SH-SY5Y (cell line): ENCODE results near the gene GSG1.

Experiments
- GATA2 ChIP-seq: IDR thresholded peaks from 2 replicates; pipeline ENCODE4 v1.6.1; 2011; ENCODE audit warnings: mild to moderate bottlenecking, low read depth, low read length
- GATA3 ChIP-seq: IDR thresholded peaks from 2 replicates; pipeline ENCODE4 v1.6.1; 2011; ENCODE audit warnings: low read depth, mild to moderate bottlenecking, low read length, moderate library complexity

GSG1 gene

GRCh38 chr12:13103391-13104033, at the start of gene GSG1:
GSG1 (minus strand) TSS chr12:13103667; CDS start chr12:13103512, 155 bp downstream.
- no peak for TF ChIP-seq GATA3
- TF ChIP-seq GATA2 = no peak

- no peak for TF ChIP-seq GATA2
- no peak for TF ChIP-seq GATA3
Measured at GRCh38 chr12:13153180-13153579, 49.7 kb upstream of the GSG1 start.

DNA sequence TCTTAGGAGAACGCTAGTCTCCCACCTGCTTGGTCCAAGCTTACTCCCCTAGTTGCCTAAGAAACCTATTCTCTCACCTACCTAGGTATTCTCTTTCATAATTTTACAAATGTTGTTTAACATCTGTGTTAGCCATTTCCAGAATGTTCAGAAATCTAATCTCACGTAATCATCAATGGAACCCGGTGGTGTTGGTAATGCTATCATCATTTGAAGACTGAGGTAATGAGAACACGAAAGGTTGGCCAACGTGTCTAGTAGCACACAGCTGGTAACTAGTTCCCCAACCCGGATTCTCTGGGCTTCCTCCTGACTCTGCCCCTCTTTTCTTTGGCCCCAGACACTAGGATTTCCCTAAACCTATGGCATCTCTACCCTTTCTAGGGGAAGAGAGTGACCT, 49.3 kb upstream of the GSG1 start:
- TF ChIP-seq GATA2 = no peak
- no peak for TF ChIP-seq GATA3

DNA sequence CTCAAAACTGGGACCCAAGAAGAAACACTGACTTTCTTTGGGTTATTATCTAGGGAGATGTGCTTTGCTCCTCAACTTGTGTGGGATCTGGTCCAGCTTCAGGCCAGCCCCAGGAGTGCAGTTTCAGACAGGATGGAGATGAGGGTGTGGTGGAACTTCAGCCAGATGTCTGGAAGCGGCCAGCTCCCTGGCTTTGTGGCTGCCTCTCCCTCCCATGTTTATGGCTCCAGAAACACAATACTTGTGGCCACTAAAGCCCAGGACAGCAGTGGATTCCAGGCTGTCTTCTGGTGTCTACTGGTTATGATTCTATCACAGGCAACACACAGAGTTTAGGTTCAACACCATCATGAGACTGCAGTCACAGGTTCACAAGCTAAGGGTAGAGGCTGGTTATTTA, 48.8 kb upstream of the GSG1 start:
- TF ChIP-seq GATA3 (no peak), GATA2 (no peak)

DNA sequence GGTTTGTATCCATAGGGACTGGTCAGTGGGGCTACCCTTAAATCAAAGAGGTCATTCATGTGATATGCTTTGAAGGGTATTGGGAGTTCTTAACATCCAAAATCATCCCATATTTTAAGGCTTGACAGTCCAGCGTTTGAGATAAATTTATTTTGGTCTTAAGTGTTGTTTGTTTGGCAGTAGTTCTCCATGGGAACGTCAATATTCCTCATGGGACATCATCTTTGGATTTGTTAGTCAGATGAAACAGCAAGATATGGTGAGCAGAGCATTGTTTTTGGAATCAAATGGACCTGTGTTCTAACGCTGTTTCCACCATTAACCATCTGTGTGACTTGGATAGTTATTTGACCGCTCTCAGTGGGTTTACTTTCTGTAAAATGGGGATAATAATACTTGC, 45.9 kb upstream of the GSG1 start:
- TF ChIP-seq GATA2 (no peak), GATA3 (no peak)

- TF ChIP-seq GATA2 (no peak), GATA3 (no peak)
Measured at GRCh38 chr12:13148485-13148847, 45.0 kb upstream of the GSG1 start.

DNA sequence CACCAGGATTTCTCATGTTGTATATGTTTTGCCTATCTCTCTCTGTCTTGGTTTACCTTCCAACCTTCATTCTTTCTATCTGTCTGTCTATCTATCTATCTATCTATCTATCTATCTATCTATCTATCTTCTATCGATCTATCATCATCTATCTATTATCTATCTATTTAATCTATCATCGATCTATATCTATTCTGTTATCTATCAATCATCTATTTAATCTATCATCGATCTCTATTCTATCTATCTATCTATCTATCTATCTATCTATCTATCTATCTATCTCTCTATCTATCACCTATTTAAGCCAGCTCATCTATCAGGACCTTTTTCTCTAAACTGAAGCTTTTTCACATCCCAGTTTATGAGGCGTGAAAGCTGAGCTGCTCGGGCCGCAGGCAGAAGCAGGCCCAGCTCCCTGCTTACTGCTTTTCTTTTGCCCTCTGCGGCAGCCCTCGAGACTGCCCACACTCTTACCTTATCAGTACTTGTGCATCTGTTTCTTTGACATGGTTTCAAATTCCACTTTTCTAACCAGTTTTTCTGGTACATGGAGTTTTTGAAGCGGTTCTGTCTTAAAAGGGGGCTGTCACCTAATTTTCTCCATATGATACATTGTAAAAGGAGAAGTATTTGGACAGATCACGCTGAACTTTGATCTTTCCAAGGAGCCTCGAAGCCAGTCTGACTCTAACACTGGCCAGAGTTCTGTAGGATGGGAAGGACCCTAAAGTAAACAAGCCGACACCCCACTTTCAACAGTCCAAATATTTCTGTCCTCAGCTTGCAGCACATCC, 44.4 kb upstream of the GSG1 start:
- TF ChIP-seq GATA3 (no peak), GATA2 (no peak)

DNA sequence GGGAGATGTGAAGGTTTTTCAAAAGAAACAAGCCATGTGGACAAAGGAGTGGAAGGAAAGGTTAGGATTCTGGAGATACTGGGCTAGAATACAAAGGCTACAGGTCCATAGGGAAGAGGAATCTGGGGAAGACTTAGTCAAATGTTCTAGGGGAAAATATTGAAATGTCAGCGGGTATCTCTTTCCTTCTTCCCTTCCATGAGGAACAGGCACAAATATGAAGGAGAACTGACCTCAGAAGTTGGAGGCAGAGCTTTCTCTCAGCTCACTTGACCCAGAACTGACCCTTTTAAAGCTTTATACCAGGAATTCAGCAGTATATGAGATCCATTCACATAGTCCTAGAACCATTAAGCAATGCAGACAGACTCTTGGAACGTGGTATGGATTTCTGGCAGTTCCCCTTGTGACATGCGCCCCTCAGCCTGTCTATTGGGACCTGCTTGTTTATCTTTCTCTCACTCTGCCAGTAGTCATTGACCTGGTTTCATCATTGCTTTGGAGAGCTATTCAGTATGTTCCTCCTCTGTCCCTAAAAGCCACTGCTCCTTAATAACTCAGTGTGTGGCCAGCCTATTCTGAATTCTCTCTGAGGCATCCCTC, 43.0 kb upstream of the GSG1 start:
- no peak for TF ChIP-seq GATA2
- TF ChIP-seq GATA3 = no peak

- no peak for TF ChIP-seq GATA2
- no peak for TF ChIP-seq GATA3
Measured at GRCh38 chr12:13144266-13144828, 40.9 kb upstream of the GSG1 start.

DNA sequence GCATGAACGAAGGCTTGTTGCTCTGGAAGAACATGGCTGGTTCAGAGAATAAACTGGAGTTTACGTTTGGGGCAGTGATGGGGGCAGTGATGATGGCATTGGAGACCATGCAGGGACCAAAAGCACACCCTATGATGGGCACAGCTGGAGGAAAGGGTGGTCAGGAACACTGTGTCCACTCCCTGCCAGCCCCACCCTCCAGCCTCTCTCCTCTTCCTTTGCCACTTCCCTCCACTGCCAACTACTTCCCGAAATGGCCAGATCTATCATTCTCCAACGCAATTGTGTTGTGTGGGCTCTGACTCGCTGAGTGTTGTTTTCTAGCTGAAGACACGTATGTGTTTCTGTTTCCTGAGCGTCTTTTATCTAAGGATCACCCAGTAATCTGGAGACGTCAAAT, 39.3 kb upstream of the GSG1 start:
- TF ChIP-seq GATA2 = no peak
- TF ChIP-seq GATA3 = no peak

DNA sequence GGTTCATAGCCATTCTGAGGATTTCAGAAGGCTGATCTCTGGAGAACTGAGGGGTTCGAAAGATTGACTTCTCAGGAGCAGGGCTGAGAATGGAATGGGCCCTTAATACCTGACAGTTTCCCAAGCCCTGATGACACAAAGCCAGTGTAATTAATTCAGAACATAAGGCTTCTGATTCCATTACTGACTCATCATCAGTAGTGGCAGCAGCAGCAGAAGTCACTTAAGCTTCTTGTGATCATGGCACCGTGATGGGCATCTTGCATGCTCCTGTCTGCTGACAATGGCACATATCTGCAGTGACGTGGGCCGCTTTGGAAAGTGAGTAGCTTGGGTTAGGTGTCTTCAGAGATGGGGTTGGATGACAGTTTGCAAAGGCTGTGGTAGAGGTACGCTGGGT, 38.2 kb upstream of the GSG1 start:
- TF ChIP-seq GATA3 (no peak), GATA2 (no peak)

DNA sequence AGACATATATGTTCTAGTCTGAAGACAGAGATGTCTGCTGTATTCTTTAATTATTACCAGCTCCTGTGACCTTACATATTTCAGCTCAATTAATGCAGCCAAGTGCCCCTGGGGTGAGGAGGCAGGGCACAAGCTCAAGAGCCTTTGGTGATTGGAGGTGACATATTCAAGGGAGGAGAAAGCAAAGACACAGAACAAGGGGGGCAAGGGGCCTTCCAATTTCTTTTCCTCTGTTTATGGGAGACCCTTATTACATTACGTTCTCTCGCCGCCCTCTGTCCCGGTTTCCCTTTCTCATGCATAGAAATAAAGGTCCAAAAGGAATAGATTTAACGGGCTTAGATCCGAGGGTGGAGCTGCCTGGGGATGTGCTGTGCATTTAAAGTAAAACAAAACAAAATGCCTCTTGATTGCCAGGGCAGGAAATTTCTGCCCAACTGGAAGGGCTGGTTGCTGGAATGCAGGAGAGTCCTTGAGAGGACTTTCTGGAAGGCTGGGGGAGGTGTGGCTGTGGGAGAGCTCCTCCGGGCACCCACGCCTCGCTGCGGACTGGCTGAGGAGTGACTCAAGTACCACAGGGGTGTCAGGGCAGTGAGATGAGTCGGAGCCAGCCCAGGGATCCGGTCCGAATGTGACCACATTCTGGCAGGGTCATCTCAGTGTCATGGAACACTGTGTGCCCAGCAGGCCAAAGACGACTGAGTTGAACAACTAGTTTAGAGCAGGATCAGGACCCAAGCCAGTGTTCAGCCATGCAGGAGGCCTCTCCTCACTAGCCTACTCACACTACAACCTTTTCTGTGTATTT, 32.1 kb upstream of the GSG1 start:
- no peak for TF ChIP-seq GATA3
- TF ChIP-seq GATA2 = no peak

GRCh38 chr12:13133886-13134285, 30.4 kb upstream of the GSG1 start:
- TF ChIP-seq GATA3 (no peak), GATA2 (no peak)

- TF ChIP-seq GATA3 = no peak
- no peak for TF ChIP-seq GATA2
Measured at GRCh38 chr12:13130981-13131380, 27.5 kb upstream of the GSG1 start.
